ENCODE measurements around the gene SHMT2.

Gene SHMT2

DNA sequence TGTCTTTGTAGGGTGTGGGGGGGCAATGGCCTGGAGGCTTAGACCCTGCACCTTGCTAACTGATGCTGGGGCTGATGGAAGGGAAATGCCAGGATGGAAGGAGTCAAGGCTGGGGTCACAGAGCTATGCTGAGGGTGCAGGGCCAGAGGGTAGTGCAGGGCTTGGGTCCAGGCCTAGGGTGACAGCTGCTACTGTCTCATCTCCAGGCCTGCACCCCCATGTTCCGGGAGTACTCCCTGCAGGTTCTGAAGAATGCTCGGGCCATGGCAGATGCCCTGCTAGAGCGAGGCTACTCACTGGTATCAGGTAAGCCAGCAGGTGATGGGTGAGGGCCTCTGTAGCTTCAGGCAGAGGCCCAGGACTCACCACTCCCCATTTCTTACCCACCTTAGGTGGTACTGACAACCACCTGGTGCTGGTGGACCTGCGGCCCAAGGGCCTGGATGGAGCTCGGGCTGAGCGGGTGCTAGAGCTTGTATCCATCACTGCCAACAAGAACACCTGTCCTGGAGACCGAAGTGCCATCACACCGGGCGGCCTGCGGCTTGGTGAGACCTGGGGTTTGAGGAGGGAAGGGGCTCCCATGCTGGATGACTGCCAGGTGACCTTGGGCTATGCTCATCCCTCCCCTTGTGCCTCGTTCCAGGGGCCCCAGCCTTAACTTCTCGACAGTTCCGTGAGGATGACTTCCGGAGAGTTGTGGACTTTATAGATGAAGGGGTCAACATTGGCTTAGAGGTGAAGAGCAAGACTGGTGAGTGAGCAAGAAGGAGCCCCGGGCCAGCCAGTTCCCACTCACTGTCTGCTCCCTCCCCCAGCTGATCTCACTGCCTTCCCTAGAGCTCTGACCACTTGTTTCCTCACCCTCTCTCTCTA lies 4.1 kb downstream of the SHMT2 start:
- TF ChIP-seq CTCF (IDR thresholded peaks at IDR 0.05), result no peak

DNA sequence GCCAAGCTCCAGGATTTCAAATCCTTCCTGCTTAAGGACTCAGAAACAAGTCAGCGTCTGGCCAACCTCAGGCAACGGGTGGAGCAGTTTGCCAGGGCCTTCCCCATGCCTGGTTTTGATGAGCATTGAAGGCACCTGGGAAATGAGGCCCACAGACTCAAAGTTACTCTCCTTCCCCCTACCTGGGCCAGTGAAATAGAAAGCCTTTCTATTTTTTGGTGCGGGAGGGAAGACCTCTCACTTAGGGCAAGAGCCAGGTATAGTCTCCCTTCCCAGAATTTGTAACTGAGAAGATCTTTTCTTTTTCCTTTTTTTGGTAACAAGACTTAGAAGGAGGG lies 4.7 kb downstream of the SHMT2 start:
- no peak for TF ChIP-seq CTCF (IDR thresholded peaks at IDR 0.05)

- no peak for TF ChIP-seq CTCF (IDR thresholded peaks at IDR 0.05)
These were observed 5.1 kb downstream of the SHMT2 start for GRCh38 chr12:57234571-57235016.

DNA sequence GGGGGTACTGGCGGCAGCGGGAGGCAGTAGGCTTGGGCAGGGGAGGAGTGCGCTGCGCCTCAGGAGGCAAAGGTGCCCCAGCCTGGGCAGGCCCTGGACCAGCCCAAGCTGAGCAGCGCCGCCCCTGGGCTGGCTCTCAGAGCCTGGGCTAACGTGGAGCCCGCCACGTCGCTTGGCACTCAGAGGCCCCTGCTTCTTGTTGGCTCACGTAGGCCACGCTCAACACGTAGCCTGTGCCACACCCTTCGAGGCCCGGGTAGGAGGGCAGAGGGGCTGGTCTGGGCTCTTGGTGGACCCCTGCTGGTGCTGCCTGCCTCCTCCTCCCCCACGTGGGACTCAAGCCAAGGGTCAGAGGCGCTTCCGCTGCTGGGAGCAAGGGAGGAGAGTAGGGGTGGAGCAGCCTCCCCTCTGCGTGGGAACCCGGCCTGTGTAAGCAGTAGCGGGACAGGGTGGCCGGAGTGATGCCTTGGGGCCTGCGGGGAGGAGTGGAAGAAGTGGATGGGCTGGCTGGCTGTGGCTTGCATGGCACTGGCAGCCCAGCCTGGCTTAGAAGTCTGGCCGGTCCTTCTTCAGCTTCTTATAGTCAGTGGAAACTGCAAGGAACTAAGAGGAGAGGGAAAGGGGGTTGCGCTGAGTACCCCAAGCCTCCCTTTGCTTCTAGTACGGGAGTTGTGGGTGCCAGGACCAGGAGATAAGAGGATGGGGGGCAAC lies 5.7 kb downstream of the SHMT2 start:
- no peak for TF ChIP-seq CTCF (IDR thresholded peaks at IDR 0.05)

GRCh38 chr12:57235728-57236131 lies 6.2 kb downstream of the SHMT2 start:
- TF ChIP-seq CTCF (IDR thresholded peaks at IDR 0.05), result no peak

- TF ChIP-seq CTCF (IDR thresholded peaks at IDR 0.05), result no peak
These were observed 6.9 kb downstream of the SHMT2 start for GRCh38 chr12:57236201-57236924.

GRCh38 chr12:57236925-57237595 lies 7.5 kb downstream of the SHMT2 start:
- no peak for TF ChIP-seq CTCF (IDR thresholded peaks at IDR 0.05)
